H1 (cell line): ENCODE results near the gene GPRC6A. TPM values are rescaled to one million over a fixed set of nuclear protein-coding genes. Genes with fewer than 3 reads are reported as not detected.

ENCODE experiments used
- CTCF ChIA-PET: fragments of 300-600 bp; sonication (Branson Sonifier 250); formaldehyde crosslinking; loops from one replicate; lab custom pipeline; 2021; ENCODE audit not compliant: partially characterized antibody; lab: Charles Lee
- POLR2A ChIA-PET: fragments of 300-600 bp; sonication (Branson Sonifier 250); formaldehyde crosslinking; loops from one replicate; lab custom pipeline; 2021; ENCODE audit warnings: inconsistent platforms; ENCODE audit not compliant: partially characterized antibody; lab: Charles Lee
- DNase-seq, 2 experiments: peaks; one replicate each; pipeline versions ENCODE4 v3.0.0 to v3.0.0-alpha.2; 2010 to 2022; ENCODE audit warnings: low spot score in 2 of 2, low read depth in 1 of 2, mixed read lengths in 1 of 2
- FAIRE-seq: peaks from 2 replicates; lab custom pipeline; 2011; peaks lifted over from hg19 to GRCh38; lab: Jason Lieb, UNC
- H2AFZ ChIP-seq: 2 replicates; pipeline ENCODE4 v1.8.1; 2012; ENCODE audit warnings: low read length, inconsistent platforms
- H2AK5ac ChIP-seq: 2 replicates; pipeline ENCODE4 v1.6.1; 2013; ENCODE audit warnings: low read depth, low read length
- H2BK120ac ChIP-seq: replicated peaks from 2 replicates; pipeline ENCODE3; 2013; ENCODE audit warnings: low read depth, low read length, inconsistent platforms
- H2BK12ac ChIP-seq: 2 replicates; pipeline ENCODE4 v1.6.1; 2013; ENCODE audit warnings: low read depth, low read length
- H2BK15ac ChIP-seq: 2 replicates; pipeline ENCODE4 v1.6.1; 2013; ENCODE audit warnings: low read length
- H2BK20ac ChIP-seq: 2 replicates; pipeline ENCODE4 v1.6.1; 2013; ENCODE audit warnings: low read length
- H2BK5ac ChIP-seq: 2 replicates; pipeline ENCODE4 v1.6.1; 2013; ENCODE audit warnings: low read depth, low read length
- H3K14ac ChIP-seq: 2 replicates; pipeline ENCODE4 v1.6.1; 2013; ENCODE audit warnings: inconsistent platforms; ENCODE audit not compliant: insufficient read length
- H3K18ac ChIP-seq: 2 replicates; pipeline ENCODE4 v1.6.1; 2013; ENCODE audit warnings: low read length; ENCODE audit errors: extremely low read depth
- H3K23ac ChIP-seq: 2 replicates; pipeline ENCODE4 v1.6.1; 2013; ENCODE audit warnings: inconsistent platforms; ENCODE audit not compliant: insufficient read length
- H3K23me2 ChIP-seq: 2 replicates; pipeline ENCODE4 v1.6.1; 2013; ENCODE audit warnings: low read depth, low read length
- H3K27ac ChIP-seq: 2 replicates; pipeline ENCODE4 v1.6.1; 2011; ENCODE audit warnings: low read depth, low read length, inconsistent platforms
- H3K27me3 ChIP-seq, 4 experiments: replicated peaks in 1 of 4; 1 replicate in 1 of 4; 2 replicates in 3 of 4; pipeline versions ENCODE4 v1.6.1 to v1.8.1; 2011 to 2013; ENCODE audit warnings: low read length in 3 of 4, mild to moderate bottlenecking in 3 of 4, inconsistent platforms in 2 of 4, mixed read lengths in 2 of 4, moderate library complexity in 1 of 4; ENCODE audit not compliant: control insufficient read depth in 3 of 4, insufficient read depth in 3 of 4; ENCODE audit errors: extremely low read depth in 1 of 4
- H3K36me3 ChIP-seq, 4 experiments: 2 replicates each; pipeline versions ENCODE4 v1.6.1 to v1.8.1; 2011 to 2013; ENCODE audit warnings: mild to moderate bottlenecking in 4 of 4, low read length in 3 of 4, moderate library complexity in 2 of 4, control low read depth in 1 of 4, inconsistent platforms in 1 of 4; ENCODE audit not compliant: insufficient read depth in 4 of 4, control insufficient read depth in 2 of 4
- H3K4ac ChIP-seq: replicated peaks from 2 replicates; pipeline ENCODE3; 2013; ENCODE audit warnings: low read length, low read depth, mixed read lengths, inconsistent platforms; ENCODE audit not compliant: insufficient read length
- H3K4me1 ChIP-seq, 4 experiments: replicated peaks in 1 of 4; 1 replicate in 1 of 4; 2 replicates in 3 of 4; pipeline versions ENCODE4 v1.6.1 to v1.8.1; 2011 to 2013; ENCODE audit warnings: low read length in 3 of 4, inconsistent platforms in 2 of 4, mixed read lengths in 1 of 4; ENCODE audit not compliant: insufficient read depth in 4 of 4, control insufficient read depth in 3 of 4
- H3K4me2 ChIP-seq, 2 experiments: 2 replicates each; pipeline versions ENCODE4 v1.6.1 to v1.8.1; 2011 to 2013; ENCODE audit warnings: low read depth in 2 of 2, low read length in 2 of 2, control low read depth in 1 of 2, inconsistent platforms in 1 of 2, mild to moderate bottlenecking in 1 of 2; ENCODE audit not compliant: insufficient read depth in 1 of 2
- H3K4me3 ChIP-seq, 4 experiments: fragments of 200-600, 300-600 bp in 1 of 4; sonication (generic), shearing (Covaris generic), sonication (Bioruptor Twin) in 1 of 4; 2 replicates each; pipeline versions ENCODE4 v1.5.1 to v1.8.1; 2011 to 2016; ENCODE audit warnings: low read length in 4 of 4, low read depth in 3 of 4, control low read depth in 2 of 4, inconsistent platforms in 2 of 4, mild to moderate bottlenecking in 2 of 4, mixed read lengths in 1 of 4, moderate library complexity in 1 of 4; ENCODE audit not compliant: insufficient read depth in 2 of 4; ENCODE audit errors: extremely low read depth in 1 of 4
- H3K56ac ChIP-seq: replicated peaks from 2 replicates; pipeline ENCODE3; 2013; ENCODE audit warnings: low read depth, mild to moderate bottlenecking, mixed read lengths, low read length, inconsistent platforms; ENCODE audit not compliant: insufficient read length
- H3K79me1 ChIP-seq: 2 replicates; pipeline ENCODE4 v1.6.1; 2013; ENCODE audit warnings: low read depth, low read length, control low read depth
- H3K79me2 ChIP-seq, 2 experiments: 2 replicates each; pipeline versions ENCODE4 v1.6.1 to v1.8.1; 2012 to 2013; ENCODE audit warnings: low read length in 2 of 2, mild to moderate bottlenecking in 2 of 2, inconsistent platforms in 1 of 2; ENCODE audit not compliant: insufficient read depth in 2 of 2, control insufficient read depth in 1 of 2
- H3K9ac ChIP-seq, 4 experiments: replicated peaks in 1 of 4; 1 replicate in 1 of 4; 2 replicates in 3 of 4; pipeline versions ENCODE4 v1.6.1 to v1.8.1; 2011 to 2013; ENCODE audit warnings: low read depth in 3 of 4, low read length in 3 of 4, control low read depth in 2 of 4, mild to moderate bottlenecking in 2 of 4, moderate library complexity in 2 of 4, inconsistent platforms in 1 of 4; ENCODE audit errors: extremely low read depth in 1 of 4
- H3K9me3 ChIP-seq, 2 experiments: 2 replicates each; pipeline versions ENCODE4 v1.6.1 to v1.8.1; 2012 to 2013; ENCODE audit warnings: mild to moderate bottlenecking in 2 of 2, moderate library complexity in 2 of 2, control low read depth in 1 of 2, inconsistent platforms in 1 of 2, low read depth in 1 of 2, low read length in 1 of 2, mixed read lengths in 1 of 2; ENCODE audit not compliant: insufficient read depth in 2 of 2
- H4K20me1 ChIP-seq, 2 experiments: replicated peaks in 1 of 2; 2 replicates each; pipeline versions ENCODE3 to v1.8.1; 2011 to 2013; ENCODE audit warnings: inconsistent platforms in 2 of 2, low read length in 2 of 2, mild to moderate bottlenecking in 1 of 2; ENCODE audit not compliant: insufficient read depth in 2 of 2, control insufficient read depth in 1 of 2
- H4K5ac ChIP-seq: 2 replicates; pipeline ENCODE4 v1.6.1; 2013; ENCODE audit warnings: low read length, low read depth, mixed read lengths, inconsistent platforms; ENCODE audit not compliant: insufficient read length
- H4K8ac ChIP-seq: 2 replicates; pipeline ENCODE4 v1.8.0; 2013; ENCODE audit warnings: mild to moderate bottlenecking, moderate library complexity, low read length, inconsistent platforms; ENCODE audit not compliant: insufficient read depth; ENCODE audit errors: extremely low read depth
- H4K91ac ChIP-seq: replicated peaks from 2 replicates; pipeline ENCODE3; 2013; ENCODE audit warnings: low read length, mixed read lengths, inconsistent platforms; ENCODE audit not compliant: insufficient read length
- CEBPB ChIP-seq: IDR thresholded peaks from 2 replicates; pipeline ENCODE4 v1.6.1; 2012; ENCODE audit warnings: low read depth, low read length
- CTBP2 ChIP-seq: IDR thresholded peaks from 2 replicates; pipeline ENCODE4 v1.7.0; 2011; ENCODE audit warnings: borderline replicate concordance, mild to moderate bottlenecking, moderate library complexity, mixed read lengths, low read length; ENCODE audit not compliant: insufficient read depth, insufficient read length
- EP300 ChIP-seq, 2 experiments: IDR thresholded peaks; 1 replicate in 1 of 2; 2 replicates in 1 of 2; pipeline ENCODE4 v1.6.1; 2011 to 2012; ENCODE audit warnings: low read depth in 2 of 2, low read length in 2 of 2, mild to moderate bottlenecking in 2 of 2, borderline replicate concordance in 1 of 2, inconsistent platforms in 1 of 2, moderate library complexity in 1 of 2
- FOSL1 ChIP-seq: IDR thresholded peaks from 2 replicates; pipeline ENCODE4 v1.6.1; 2011; ENCODE audit warnings: mild to moderate bottlenecking, low read depth, low read length, moderate library complexity; ENCODE audit not compliant: insufficient read depth
- GABPA ChIP-seq: IDR thresholded peaks from 2 replicates; pipeline ENCODE4 v1.6.1; 2011; ENCODE audit warnings: mild to moderate bottlenecking, low read length, moderate library complexity, borderline replicate concordance; ENCODE audit not compliant: insufficient read depth
- JUN ChIP-seq: IDR thresholded peaks from 2 replicates; pipeline ENCODE4 v1.6.1; 2011; ENCODE audit warnings: low read depth, mild to moderate bottlenecking, improper control_type of control experiment, low read length
- JUND ChIP-seq: IDR thresholded peaks from 2 replicates; pipeline ENCODE4 v1.6.1; 2011; ENCODE audit warnings: mild to moderate bottlenecking, improper control_type of control experiment, low read length
- POLR2A ChIP-seq, 2 experiments: IDR thresholded peaks; 1 replicate in 1 of 2; 2 replicates in 1 of 2; pipeline ENCODE4 v1.6.1; 2011; ENCODE audit warnings: low read depth in 2 of 2, low read length in 2 of 2, mild to moderate bottlenecking in 2 of 2; ENCODE audit errors: control extremely low read depth in 1 of 2
- POLR2AphosphoS5 ChIP-seq: IDR thresholded peaks from 2 replicates; pipeline ENCODE4 v1.6.1; 2011; ENCODE audit warnings: low read depth, low read length
- RNF2 ChIP-seq: fragments of 200-900, 300-1000 bp; sonication (generic); IDR thresholded peaks from 2 replicates; pipeline ENCODE4 v1.7.1; 2016; ENCODE audit warnings: borderline replicate concordance, low read depth, mild to moderate bottlenecking, antibody characterized with exemption, low read length; ENCODE audit not compliant: poor library complexity, severe bottlenecking; ENCODE audit errors: missing control alignments
- SIX5 ChIP-seq: IDR thresholded peaks from 2 replicates; pipeline ENCODE4 v1.6.1; 2011; ENCODE audit warnings: mild to moderate bottlenecking, low read depth, low read length
- TCF12 ChIP-seq: IDR thresholded peaks from 2 replicates; pipeline ENCODE4 v1.6.1; 2011; ENCODE audit warnings: low read depth, mild to moderate bottlenecking, low read length
- ZNF274 ChIP-seq: IDR thresholded peaks from 2 replicates; pipeline ENCODE4 v1.7.0; 2012; ENCODE audit warnings: low read length, borderline replicate concordance; ENCODE audit errors: extremely low read depth
- WGBS, 2 experiments: shearing (Covaris generic) in 1 of 2; methylation state at CpG; one replicate each; pipeline versions ENCODE4 v1.1.6 to v1.1.7; 2013 to 2015; ENCODE audit warnings: low lambda C conversion rate in 2 of 2, mixed read lengths in 2 of 2, inconsistent platforms in 1 of 2, low coverage in 1 of 2, missing lambda C conversion rate in 1 of 2; ENCODE audit not compliant: insufficient replicate concordance in 2 of 2, insufficient coverage in 1 of 2, insufficient read length in 1 of 2; ENCODE audit errors: extremely low coverage in 1 of 2, missing lambda C conversion rate in 1 of 2; 5-methylcytosine and 5-hydroxymethylcytosine counted together
- polyA plus RNA-seq, 7 experiments: library from polyadenylated mRNA; depleted of rRNA in 3 of 7; stranded (reverse) in 5 of 7; unstranded in 2 of 7; fragments of >200 nt in 5 of 7; fragments of 200-250 nt in 2 of 7; gene quantifications; 1 replicate in 5 of 7; 2 replicates in 1 of 7; 4 replicates in 1 of 7; pipeline versions ENCODE4 v1.2.1 to v1.2.3, GENCODE V29; 2011 to 2013; ENCODE audit warnings: missing spikeins in 2 of 7, mixed read lengths in 2 of 7
- total RNA-seq: library from RNA; stranded (reverse); fragmentation: NEBNext Ultra II Directional; extraction: Animal tissue kit (Norgen Biotek cat#: 25700); gene quantifications from 2 replicates; pipeline ENCODE4 v1.2.1, GENCODE V29; 2021

Gene GPRC6A
- total and polyA plus RNA-seq, 2 of the 8 experiments (the other 6 are each of a cell fraction or from before 2014, with no cell fraction given) = 0.09 to 0.22 TPM

DNA sequence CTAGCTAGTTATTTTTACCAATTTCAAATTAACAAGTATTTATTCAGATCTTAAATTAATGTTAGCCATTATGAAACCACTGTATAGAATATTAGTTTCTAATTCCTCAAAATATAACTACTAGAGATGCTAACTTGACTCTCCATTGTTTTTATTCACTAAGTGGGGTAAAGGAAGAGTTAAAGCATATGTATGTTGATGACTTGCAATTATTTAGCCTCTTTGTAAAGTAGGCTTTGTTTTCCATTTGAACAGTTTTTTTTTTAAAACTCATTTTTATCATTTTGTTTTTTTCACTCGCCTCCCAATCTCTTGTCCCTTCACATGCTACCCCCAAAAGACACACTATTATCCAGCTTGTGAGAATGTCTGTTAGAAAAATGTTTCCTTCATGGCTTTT lies 66.6 kb downstream of the GPRC6A start:
- Histone ChIP-seq H3K4me1 (peaks cover 0 to 2% (median 0%) of the 10 kb centered on the region in 4 experiments; a peak in 3 of 7 replicates), H2BK120ac (no peak overlapping the region), H3K4me3 (peak overlapping the region in 1 of 4 experiments; percentile 8; a peak in 1 of 8 replicates), H3K4me2 (no peak overlapping the region; a peak in 2 of 4 replicates), H3K23ac (no peak overlapping the region), H3K23me2 (peaks cover 12% of the 10 kb centered on the region; the same call in 1 of the 2 replicates), H4K91ac (no peak overlapping the region), H2BK15ac (no peak overlapping the region), H3K4ac (no peak overlapping the region), H2AK5ac (no peak overlapping the region), H3K27ac (no peak overlapping the region), H3K79me2 (no peaks in the 10 kb centered on the region), H4K8ac (no peak overlapping the region), H2BK5ac (no peak overlapping the region), H2BK12ac (no peak overlapping the region), H3K18ac (no peak overlapping the region), H3K9ac (no peak overlapping the region), H3K14ac (no peak overlapping the region), H3K27me3 (peaks cover 8 to 31% (median 24%) of the 10 kb centered on the region in 4 experiments), H3K79me1 (no peaks in the 10 kb centered on the region), H2AFZ (no peak overlapping the region), H4K5ac (no peak overlapping the region), H4K20me1 (no peaks in the 10 kb centered on the region), H3K36me3 (no peaks in the 10 kb centered on the region), H3K9me3 (no peaks in the 10 kb centered on the region), H3K56ac (no peak overlapping the region), H2BK20ac (no peak overlapping the region)
- FAIRE-seq (no peak), DNase-seq (no peak)
- ChIA-PET POLR2A (no interaction called here), CTCF (no interaction called here)
- 23% methylated on average over 1 of the region's 1 CpG; no CpG with 5 or more reads in 1 of the 2 experiments for WGBS, 2 experiments
- TF ChIP-seq JUN = no peak
- no peak for TF ChIP-seq CTBP2
- no peak for TF ChIP-seq POLR2A (IDR thresholded peaks at IDR 0.05; ENCODE audit: control extremely low read depth in 1 of 2, low read depth in 2 of 2, low read length in 2 of 2)
- TF ChIP-seq JUND = no peak
- TF ChIP-seq GABPA = no peak
- no peak for TF ChIP-seq FOSL1
- TF ChIP-seq POLR2AphosphoS5 = no peak
- TF ChIP-seq ZNF274 = no peak
- no peak for TF ChIP-seq EP300 (IDR thresholded peaks at IDR 0.05; ENCODE audit: borderline replicate concordance in 1 of 2, low read depth in 2 of 2, low read length in 2 of 2)
- TF ChIP-seq CEBPB = no peak
- no peak for TF ChIP-seq SIX5
- TF ChIP-seq RNF2 = no peak
- TF ChIP-seq TCF12 = no peak
